Activated CD4-positive, alpha-beta T cell treated with anti-CD3 and anti-CD28 coated beads for 24 hours (primary cell): ENCODE measurements around the gene PRM3.

ENCODE experiments used
- DNase-seq, 2 donors: peaks; one replicate each; pipeline ENCODE4 v3.0.0-alpha.2; 2020; ENCODE audit warnings: low read depth in 2 of 2

PRM3 gene

GRCh38 chr16:11245222-11245737 is 28.1 kb downstream of the PRM3 start:
- no peak for DNase-seq

GRCh38 chr16:11242658-11243057 is 30.8 kb downstream of the PRM3 start:
- DNase-seq, result no peak

- DNase-seq, result no peak
Observed at GRCh38 chr16:11241480-11242204, 31.8 kb downstream of the PRM3 start.

- no peak for DNase-seq
Observed at GRCh38 chr16:11240636-11241473, 32.6 kb downstream of the PRM3 start.

- no peak for DNase-seq
Observed at GRCh38 chr16:11239644-11240632, 33.5 kb downstream of the PRM3 start.

GRCh38 chr16:11238272-11239202 is 34.9 kb downstream of the PRM3 start:
- no peak for DNase-seq

- no peak for DNase-seq
Observed at GRCh38 chr16:11236461-11237254, 36.8 kb downstream of the PRM3 start.

GRCh38 chr16:11235703-11235991 is 37.8 kb downstream of the PRM3 start:
- no peak for DNase-seq

GRCh38 chr16:11234884-11235702 is 38.3 kb downstream of the PRM3 start:
- no peak for DNase-seq

- DNase-seq, result peak; percentile 64 to 73
Observed at GRCh38 chr16:11233727-11234376, 39.6 kb downstream of the PRM3 start.

GRCh38 chr16:11232852-11233726 is 40.3 kb downstream of the PRM3 start:
- DNase-seq, result peak; percentile 76 to 85

GRCh38 chr16:11232302-11232851 is 41.1 kb downstream of the PRM3 start:
- no peak for DNase-seq

- DNase-seq, result no peak
Observed at GRCh38 chr16:11231367-11231970, 42.0 kb downstream of the PRM3 start.

GRCh38 chr16:11229906-11230305 is 43.5 kb downstream of the PRM3 start:
- no peak for DNase-seq

GRCh38 chr16:11229432-11229831 is 44.0 kb downstream of the PRM3 start:
- DNase-seq, result no peak

GRCh38 chr16:11225677-11226549 is 47.5 kb downstream of the PRM3 start:
- DNase-seq, result no peak
